Nephron (organoid): ENCODE data around the gene ADK.

Source experiments
- H3K27ac Mint-ChIP-seq, 3 experiments: 2 replicates each; pipeline ENCODE4 v1.8.0; 2020; ENCODE audit warnings: mixed read lengths in 3 of 3, mild to moderate bottlenecking in 2 of 3, moderate library complexity in 1 of 3
- H3K27me3 Mint-ChIP-seq: 2 replicates; pipeline ENCODE4 v1.8.0; 2021; ENCODE audit warnings: low read depth, mild to moderate bottlenecking, moderate library complexity, mixed read lengths
- H3K36me3 Mint-ChIP-seq: 2 replicates; pipeline ENCODE4 v1.8.0; 2020; ENCODE audit warnings: low read depth, mixed read lengths
- H3K4me1 Mint-ChIP-seq: 2 replicates; pipeline ENCODE4 v1.8.0; 2020; ENCODE audit warnings: mixed read lengths
- H3K4me3 Mint-ChIP-seq, 3 experiments: 2 replicates each; pipeline ENCODE4 v1.8.0; 2020; ENCODE audit warnings: mild to moderate bottlenecking in 3 of 3, mixed read lengths in 3 of 3, moderate library complexity in 2 of 3
- H3K9me3 Mint-ChIP-seq: 2 replicates; pipeline ENCODE4 v1.8.0; 2020; ENCODE audit warnings: mixed read lengths
- TF ChIP-seq, protein P1 (sequence below), 3 experiments: fragments of 200-600 bp; sonication (generic); IDR thresholded peaks; one replicate each; pipeline ENCODE4 v1.5.0; 2021; ENCODE audit warnings: antibody characterized with exemption in 3 of 3; ENCODE audit not compliant: unreplicated experiment in 3 of 3

The ADK gene

DNA sequence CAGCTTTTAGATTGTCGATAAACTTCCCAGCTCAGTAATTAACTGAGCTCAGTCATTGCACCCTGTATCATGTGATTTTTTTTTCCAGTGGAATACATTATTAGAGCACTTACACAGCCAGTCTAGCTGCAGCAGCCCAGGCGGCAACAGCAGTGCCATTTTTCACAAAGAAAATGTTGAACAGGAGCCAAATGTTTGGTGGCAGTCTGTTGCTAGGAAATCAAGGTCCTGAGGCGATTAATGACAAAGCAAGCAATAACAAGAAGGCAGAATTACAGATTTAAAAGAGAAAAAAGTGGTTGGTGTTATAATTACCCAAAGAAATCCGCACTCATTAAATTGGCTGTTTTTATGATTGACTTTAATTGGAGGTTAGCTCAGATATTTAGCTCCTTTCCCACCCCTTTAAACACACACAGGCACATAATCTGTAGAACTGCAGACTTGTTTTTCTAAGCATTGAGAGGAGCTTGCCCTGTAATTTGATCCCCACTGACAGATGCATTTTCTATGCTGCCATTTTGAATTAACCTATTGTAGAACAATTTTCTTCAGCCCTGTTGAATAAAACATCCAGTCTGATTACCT is 267.4 kb downstream of the ADK start:
- peaks cover 9% of the 10 kb centered on the region for H3K9me3 Mint-ChIP-seq
- H3K27ac Mint-ChIP-seq = peak overlapping the region; percentile 94 to 98 (median 96)
- peaks cover 12% of the 10 kb centered on the region for H3K36me3 Mint-ChIP-seq
- H3K4me1 Mint-ChIP-seq = peaks cover 33% of the 10 kb centered on the region
- H3K4me3 Mint-ChIP-seq = peak overlapping the region; percentile 37 to 52 (median 47)
- TF ChIP-seq, protein P1, sequence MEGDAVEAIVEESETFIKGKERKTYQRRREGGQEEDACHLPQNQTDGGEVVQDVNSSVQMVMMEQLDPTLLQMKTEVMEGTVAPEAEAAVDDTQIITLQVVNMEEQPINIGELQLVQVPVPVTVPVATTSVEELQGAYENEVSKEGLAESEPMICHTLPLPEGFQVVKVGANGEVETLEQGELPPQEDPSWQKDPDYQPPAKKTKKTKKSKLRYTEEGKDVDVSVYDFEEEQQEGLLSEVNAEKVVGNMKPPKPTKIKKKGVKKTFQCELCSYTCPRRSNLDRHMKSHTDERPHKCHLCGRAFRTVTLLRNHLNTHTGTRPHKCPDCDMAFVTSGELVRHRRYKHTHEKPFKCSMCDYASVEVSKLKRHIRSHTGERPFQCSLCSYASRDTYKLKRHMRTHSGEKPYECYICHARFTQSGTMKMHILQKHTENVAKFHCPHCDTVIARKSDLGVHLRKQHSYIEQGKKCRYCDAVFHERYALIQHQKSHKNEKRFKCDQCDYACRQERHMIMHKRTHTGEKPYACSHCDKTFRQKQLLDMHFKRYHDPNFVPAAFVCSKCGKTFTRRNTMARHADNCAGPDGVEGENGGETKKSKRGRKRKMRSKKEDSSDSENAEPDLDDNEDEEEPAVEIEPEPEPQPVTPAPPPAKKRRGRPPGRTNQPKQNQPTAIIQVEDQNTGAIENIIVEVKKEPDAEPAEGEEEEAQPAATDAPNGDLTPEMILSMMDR (IDR thresholded peaks at IDR 0.05; ENCODE audit: unreplicated experiment in 3 of 3) = no peak
- H3K27me3 Mint-ChIP-seq = no peaks in the 10 kb centered on the region

DNA sequence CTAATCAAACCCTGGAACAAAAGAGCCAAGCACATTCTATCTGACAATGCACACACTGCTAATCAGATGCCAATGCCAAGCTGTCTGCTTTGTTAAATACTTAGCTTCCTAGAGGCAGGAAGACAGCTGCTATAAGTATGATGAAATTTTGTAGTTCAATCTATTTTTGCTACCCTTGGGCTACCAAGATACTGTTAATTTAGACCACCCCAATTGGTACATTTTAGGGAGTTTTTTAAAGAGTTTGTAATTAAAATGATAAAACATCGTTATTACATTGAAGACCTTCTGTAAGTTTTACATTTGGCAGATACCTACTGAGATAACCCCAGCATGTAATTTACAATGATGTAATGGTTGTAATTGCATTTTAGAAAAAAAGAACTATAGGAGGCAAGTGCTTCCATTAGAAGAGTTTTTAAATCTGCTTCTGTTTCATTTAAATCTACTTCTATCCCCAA is 268.5 kb downstream of the ADK start:
- Mint-ChIP-seq H3K9me3 (peaks cover 9% of the 10 kb centered on the region), H3K4me3 (no peak overlapping the region), H3K36me3 (peaks cover 14% of the 10 kb centered on the region), H3K4me1 (peaks cover 33% of the 10 kb centered on the region), H3K27ac (peak overlapping the region; percentile 94 to 98 (median 96)), H3K27me3 (no peaks in the 10 kb centered on the region)
- TF ChIP-seq, protein P1 (IDR thresholded peaks at IDR 0.05; ENCODE audit: unreplicated experiment in 3 of 3) = no peak

DNA sequence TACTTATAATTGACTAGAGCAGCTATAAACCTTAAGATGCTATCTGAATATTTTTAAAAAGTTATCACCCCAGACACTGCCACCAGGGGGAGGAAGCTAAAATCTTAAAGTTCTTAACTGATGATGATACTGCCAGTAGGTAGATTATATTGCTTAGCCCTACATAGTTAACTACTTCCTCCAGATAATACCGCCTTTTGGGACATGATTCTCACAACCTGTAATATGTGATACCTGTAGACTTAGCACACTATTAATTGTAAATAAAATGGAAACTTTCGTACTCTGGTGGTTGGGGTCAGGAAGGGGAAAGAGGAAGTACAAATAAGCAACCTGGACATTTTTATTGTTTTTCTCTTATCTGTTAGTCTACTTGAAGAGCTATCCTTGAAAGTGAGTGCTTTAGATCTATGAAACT is 268.9 kb downstream of the ADK start:
- H3K4me1 Mint-ChIP-seq = peaks cover 33% of the 10 kb centered on the region

DNA sequence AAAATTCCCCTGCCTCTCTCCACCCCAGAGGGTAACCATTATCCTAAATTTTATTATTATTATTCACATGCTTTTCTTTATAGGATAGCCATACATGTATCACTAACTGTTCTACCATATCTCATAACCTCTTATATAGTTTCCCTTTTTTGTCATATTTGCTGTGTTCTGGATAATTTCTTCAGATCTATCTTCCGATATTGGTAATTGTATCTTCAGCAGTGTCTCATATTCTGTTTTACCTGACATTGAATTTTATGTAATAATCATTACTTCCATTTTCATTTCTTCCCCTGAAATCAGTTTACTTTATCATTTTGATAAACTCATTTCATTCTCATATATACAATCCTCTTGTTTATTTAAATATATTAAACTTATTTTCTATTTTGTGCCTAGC is 273.5 kb downstream of the ADK start:
- Mint-ChIP-seq H3K4me1 (peaks cover 16% of the 10 kb centered on the region), H3K36me3 (peaks cover 20% of the 10 kb centered on the region), H3K27me3 (no peaks in the 10 kb centered on the region), H3K9me3 (peaks cover 14% of the 10 kb centered on the region), H3K4me3 (no peak overlapping the region), H3K27ac (no peak overlapping the region)
- TF ChIP-seq, protein P1 (IDR thresholded peaks at IDR 0.05; ENCODE audit: unreplicated experiment in 3 of 3) = no peak

More for the DNA sequence above, 268.9 kb downstream of the ADK start:
- Mint-ChIP-seq H3K36me3 (peaks cover 19% of the 10 kb centered on the region), H3K27ac (peak overlapping the region; percentile 17 to 98 (median 96)), H3K27me3 (no peaks in the 10 kb centered on the region), H3K4me3 (no peak overlapping the region), H3K9me3 (peaks cover 13% of the 10 kb centered on the region)
- TF ChIP-seq, protein P1 (IDR thresholded peaks at IDR 0.05; ENCODE audit: unreplicated experiment in 3 of 3) = peak; percentile 25 to 43 (median 31)

DNA sequence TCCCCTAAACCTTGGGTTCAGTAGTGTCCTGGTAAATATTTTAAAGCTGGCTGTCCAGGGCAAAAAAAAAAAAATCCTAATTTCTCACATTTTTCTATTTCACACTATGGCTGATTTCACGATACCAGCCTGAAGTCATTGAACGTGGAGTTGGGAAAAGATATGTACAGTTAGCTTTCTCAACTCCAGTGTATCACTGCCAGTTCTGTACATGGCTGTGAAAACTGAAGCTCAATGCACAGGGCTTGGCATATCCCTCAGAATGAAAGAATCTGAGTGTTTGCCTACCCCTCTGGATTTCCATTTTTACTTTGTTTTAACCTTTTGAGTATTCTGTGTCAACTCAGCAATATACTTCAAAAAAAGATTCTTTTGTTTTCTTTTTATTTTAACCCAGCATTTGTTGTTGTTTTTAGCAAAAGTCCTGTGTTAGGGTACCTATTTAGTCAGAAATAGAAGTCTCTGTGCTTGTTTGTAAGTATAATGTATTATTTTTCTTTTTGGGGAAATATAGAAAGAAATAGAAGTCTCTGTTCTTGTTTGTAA is 274.5 kb downstream of the ADK start:
- peaks cover 20% of the 10 kb centered on the region for H3K36me3 Mint-ChIP-seq
- peaks cover 14% of the 10 kb centered on the region for H3K9me3 Mint-ChIP-seq
- no peaks in the 10 kb centered on the region for H3K27me3 Mint-ChIP-seq
- no peak overlapping the region for H3K27ac Mint-ChIP-seq
- H3K4me1 Mint-ChIP-seq = peaks cover 8% of the 10 kb centered on the region
- TF ChIP-seq, protein P1 (IDR thresholded peaks at IDR 0.05; ENCODE audit: unreplicated experiment in 3 of 3) = no peak
- H3K4me3 Mint-ChIP-seq = no peak overlapping the region

DNA sequence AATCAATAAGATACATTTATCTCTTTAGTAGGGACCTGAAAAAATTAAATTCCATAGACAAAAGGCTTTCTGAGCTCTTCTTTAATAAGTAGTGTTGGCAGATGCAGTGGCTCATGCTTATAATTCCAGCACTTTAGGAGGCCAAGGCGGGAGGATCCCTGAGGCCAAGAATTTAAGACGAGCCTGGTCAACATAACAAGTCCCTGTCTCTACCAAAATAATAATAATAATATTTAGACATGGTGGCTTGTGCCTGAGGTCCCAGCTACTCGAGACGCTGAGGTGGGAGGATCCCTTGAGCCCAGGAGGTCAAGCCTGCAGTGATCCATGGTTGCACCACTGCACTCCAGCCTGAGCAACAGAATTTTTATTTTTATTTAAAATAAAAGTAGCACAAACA is 280.8 kb downstream of the ADK start:
- TF ChIP-seq, protein P1 (IDR thresholded peaks at IDR 0.05; ENCODE audit: unreplicated experiment in 3 of 3) = no peak
- Mint-ChIP-seq H3K4me3 (no peak overlapping the region), H3K9me3 (no peaks in the 10 kb centered on the region)

More for the DNA sequence above, 280.8 kb downstream of the ADK start:
- Mint-ChIP-seq H3K27ac (no peak overlapping the region), H3K27me3 (no peaks in the 10 kb centered on the region), H3K4me1 (peaks cover 14% of the 10 kb centered on the region), H3K36me3 (no peaks in the 10 kb centered on the region)
